GM18858 (cell line): ENCODE results near the gene SPI1.
"Not testable (repeated sequence)": the region's sequence is repeated elsewhere in the genome, so short reads cannot be mapped to it uniquely, and the experiment has no call there.

ENCODE experiments used
- ATAC-seq: cut with Tn5 transposase; IDR thresholded peaks from one replicate; pipeline ENCODE4 v1.9.1; 2021; ENCODE audit not compliant: unreplicated experiment

Gene SPI1

DNA sequence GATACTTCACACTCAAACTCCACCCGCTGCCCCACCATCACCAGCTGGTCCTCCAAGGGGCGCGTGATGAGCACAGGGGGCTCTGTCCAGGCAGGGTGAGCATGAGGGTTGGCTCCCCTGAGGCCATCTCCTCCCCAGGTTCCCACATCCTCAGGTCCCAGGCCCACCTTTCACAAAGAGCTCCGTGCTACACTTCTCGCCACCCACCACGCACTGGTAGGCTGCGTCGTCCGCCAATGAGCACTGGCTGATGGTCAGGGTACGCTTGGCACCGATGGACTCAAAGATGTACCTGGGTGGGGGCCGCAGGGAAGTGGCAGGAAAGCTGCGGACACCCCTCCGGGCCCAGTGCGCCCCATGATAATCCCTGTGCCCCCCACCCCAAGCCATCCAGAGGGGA, 35.5 kb downstream of the SPI1 start:
- no peak for ATAC-seq

DNA sequence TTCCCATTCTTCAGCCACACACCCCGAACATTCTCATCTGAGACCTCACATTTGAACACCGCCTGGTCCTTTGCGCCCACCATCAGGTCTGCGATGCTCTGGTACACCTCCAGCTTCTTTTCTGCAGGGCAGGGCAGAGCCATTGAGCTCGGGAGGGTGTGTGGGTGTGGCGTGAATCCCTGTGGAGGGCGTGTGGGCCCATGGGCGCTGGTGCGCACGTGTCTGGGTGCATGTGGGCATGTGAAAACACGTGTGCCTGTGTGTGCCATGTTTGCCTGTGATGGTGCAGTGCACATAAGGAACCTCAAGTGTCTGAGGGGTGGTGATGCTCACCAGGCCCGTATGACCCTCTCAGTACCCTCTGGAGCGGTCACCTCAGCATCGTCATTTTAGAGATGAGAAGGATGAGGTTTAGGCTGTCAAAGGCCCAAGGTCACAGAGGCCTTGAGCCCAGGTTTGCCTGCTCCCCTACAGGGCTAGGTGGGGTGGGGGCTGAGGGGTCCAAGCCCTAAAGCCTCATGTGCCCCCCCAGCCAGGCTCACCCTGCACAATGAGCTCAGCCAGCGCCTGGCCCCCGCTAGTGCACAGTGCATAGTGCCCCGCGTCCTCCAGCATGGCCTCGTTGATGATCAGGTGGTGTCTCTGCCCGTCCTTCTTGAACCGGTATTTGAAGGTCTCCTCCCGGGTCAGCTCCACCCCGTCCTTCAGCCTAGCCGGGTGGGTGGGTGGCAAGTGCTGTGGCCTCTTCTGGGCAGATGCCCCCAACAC, 36.1 kb downstream of the SPI1 start:
- no peak for ATAC-seq

GRCh38 chr11:47340980-47341775, 37.2 kb downstream of the SPI1 start:
- no peak for ATAC-seq

DNA sequence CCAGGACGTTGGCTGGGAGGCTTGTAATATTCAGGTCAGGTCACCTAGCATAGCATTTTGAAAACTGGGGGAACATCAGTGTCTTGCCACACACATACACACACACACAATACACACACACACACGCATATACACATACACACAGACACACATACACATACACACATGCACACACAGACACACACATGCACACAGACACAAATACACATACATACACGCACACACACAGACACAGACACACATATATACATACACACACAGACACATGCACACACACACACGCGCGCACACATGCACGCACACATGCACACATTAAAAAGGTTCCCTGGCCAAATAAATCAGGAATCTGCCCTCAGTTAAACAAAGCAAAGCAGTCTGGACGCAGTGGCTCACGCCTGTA, 38.3 kb downstream of the SPI1 start:
- ATAC-seq, result no peak

DNA sequence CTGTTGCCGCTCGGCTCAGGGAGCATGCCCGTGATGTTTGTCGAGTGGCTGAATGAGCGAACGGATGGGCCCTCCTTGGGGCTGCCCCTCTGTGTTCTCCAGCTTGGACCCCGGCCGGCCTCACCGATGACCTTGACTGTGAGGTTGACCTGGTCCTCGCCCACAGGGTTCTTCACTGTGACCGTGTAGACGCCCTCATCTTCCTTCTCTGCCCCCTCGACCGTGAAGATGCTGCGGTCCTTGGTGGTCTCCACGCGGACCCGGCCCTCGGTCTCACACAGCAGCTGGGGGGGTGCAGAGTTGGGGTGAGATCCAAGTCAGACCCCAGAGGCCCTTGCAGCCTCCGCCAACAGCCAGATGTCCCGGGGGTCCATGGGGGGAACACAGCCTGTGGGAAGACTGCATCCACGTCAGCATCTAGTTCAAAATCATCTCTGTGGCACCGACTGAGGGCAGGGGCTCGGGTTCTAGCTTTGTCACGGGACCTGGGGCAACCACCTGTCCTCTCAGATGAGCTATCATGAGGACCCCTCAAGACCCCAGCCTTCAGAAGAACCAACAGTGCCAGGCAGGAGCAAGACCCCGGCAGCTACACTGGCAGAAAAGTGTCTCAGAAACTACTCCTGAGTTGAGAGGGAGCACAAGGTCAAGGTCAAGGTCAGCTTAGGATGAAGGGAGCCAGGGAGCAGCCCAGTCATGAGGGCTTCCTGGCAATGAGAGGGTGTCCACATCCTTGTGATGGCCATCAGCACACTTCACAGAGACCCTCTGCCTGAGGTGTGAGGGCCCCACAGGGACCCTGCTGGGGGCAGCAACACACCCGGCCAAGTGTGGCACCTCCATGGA, 39.7 kb downstream of the SPI1 start:
- no peak for ATAC-seq

GRCh38 chr11:47337229-47337924, 41.0 kb downstream of the SPI1 start:
- no peak for ATAC-seq

DNA sequence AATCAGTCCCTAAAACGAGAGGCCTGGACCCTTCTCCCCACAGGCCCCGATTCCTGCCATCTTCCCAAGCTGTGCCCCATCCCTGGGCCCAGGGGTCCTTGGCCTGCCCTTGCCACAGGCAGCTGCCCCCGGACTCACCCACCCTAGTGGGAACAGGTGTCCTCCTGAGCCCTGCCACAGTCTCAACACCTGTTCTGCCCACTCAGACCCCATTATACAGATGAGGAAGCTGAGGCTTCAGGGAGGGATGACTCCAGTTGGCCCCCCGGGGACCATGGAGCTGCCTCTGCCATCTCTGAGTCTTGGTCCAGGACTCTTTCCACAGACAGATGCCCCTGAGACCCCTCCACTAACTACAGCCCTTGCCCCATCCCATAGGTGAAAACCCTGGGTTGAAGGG, 41.8 kb downstream of the SPI1 start:
- no peak for ATAC-seq

DNA sequence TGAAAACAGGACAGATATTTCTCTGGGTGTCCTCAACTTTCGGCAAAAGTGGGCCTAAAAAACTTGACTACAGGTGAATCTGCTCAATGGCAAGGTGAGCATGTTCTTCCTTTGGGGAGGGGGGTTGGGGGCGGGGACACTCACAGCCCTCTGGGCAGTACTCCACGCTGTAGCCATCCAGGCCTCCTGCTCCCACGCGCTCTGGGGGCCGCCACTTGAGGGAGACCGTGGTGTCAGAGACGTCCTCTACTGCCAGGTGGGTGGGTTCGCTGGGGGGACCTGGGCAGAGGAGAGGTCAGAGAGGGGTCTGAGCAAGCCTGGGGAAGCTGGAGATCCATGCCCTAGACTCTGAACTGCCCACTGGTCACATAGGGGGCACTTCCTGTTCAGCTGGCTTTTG, 42.6 kb downstream of the SPI1 start:
- no peak for ATAC-seq

- not testable (repeated sequence) for ATAC-seq
Observed at GRCh38 chr11:47334699-47335411, 43.5 kb downstream of the SPI1 start.

GRCh38 chr11:47333886-47334443, 44.4 kb downstream of the SPI1 start:
- ATAC-seq, result no peak

DNA sequence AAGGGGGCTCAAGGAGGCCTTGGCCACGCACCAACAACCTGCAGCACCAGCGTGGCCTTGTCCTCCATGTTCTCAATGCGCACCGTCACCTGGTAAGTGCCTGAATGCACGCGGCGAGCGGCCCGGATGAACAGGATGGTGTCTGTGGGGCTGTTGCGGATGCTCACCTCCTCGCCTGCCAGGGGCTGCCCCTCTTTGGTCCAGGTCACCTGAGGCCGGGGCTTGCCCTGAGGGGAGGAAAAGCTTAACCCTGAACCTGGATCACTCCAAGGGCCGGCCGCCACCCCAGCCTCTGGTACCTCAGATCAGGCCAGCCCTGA, 44.9 kb downstream of the SPI1 start:
- ATAC-seq, result no peak

DNA sequence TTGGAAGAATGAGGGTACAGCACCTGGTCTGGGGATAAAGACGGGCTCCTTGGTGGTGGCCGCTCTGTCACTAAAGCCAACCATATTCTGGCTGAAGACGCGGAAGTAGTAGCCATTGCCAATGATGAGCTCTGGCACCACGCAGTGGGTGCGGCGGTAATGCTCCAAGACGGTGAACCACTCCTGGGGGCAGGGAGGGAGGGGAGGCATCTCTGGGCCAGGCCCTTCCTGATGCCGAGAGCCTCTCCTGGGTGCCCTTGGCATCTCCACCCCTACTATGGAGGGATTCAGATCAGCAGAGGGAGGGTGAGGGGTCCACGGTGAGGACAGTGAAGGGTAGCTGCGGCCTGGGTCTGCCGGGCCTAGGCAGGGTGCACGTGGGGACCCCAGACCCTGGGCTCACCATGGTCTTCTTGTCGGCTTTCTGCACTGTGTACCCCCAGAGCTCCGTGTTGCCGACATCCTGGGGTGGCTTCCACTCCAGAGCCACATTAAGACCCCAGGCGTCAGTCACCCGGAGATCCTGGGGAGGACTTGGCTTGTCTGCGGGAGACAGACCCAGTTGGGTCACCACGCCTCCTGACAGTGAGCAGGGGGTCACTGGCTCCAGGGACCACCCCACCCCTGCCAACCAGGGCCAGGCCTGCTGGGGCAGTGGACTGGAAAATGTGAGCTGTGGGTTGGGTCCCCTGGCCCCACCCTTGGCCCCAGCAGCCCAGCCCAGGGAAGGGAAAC, 45.4 kb downstream of the SPI1 start:
- no peak for ATAC-seq

DNA sequence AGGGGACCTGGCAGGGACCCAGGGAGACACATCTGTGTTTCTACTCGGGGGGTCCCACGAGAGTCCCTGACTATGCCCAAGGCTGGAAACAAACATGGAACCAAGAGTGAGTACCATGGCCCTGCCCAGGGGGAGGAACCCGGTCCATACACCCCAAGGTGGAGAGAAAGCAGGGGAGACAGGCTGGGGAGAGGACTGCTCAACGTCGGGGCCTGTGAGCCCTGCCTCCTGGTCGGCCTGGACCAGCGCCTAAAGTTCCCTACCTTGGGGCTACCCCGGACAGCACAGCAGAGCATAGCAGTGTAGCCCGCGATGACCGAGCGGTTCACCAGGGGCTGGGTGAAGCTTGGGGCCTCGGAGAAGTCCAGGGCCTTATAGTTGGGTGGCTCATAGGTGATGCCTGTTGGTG, 46.0 kb downstream of the SPI1 start:
- ATAC-seq, result no peak

DNA sequence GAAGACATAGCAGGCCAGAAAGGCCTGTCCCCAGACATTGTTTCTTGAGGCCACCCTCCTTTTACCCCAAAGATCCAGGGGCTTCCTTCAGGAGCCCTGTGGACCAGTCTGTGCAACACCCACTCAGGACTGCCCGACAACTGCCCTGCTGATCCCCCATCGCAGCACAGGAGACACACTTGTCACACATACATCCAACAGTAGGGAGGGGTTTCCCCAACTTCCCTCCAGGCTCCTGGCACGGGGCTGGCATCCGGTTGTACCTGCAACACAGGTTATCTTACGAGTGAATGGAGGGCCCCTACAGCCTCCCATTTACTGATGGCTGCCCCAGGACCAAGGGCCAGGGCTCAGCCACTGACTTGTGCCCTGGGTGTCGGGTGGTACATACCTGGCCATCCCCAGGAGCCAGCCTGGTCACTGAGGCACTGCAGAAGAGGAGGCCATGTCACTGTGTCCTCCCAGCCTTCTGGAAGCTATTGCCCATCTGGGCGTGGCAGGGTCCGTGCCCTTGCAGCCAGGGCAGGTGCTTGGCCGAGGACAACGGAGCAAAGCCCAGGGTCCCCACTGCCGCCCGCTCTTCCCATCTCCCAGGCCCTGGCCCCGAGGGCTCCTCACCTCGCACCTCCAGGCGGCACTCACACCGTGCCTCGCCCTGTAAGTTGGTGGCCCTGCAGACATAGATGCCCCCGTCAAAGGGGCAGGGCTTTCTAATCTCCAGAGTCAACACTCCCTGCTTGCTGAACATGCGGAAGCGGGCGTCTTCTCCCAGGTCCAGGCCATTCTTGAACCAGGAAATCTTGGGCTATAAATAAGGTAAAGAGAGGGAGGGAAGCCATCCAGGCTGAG, 46.7 kb downstream of the SPI1 start:
- ATAC-seq, result no peak

DNA sequence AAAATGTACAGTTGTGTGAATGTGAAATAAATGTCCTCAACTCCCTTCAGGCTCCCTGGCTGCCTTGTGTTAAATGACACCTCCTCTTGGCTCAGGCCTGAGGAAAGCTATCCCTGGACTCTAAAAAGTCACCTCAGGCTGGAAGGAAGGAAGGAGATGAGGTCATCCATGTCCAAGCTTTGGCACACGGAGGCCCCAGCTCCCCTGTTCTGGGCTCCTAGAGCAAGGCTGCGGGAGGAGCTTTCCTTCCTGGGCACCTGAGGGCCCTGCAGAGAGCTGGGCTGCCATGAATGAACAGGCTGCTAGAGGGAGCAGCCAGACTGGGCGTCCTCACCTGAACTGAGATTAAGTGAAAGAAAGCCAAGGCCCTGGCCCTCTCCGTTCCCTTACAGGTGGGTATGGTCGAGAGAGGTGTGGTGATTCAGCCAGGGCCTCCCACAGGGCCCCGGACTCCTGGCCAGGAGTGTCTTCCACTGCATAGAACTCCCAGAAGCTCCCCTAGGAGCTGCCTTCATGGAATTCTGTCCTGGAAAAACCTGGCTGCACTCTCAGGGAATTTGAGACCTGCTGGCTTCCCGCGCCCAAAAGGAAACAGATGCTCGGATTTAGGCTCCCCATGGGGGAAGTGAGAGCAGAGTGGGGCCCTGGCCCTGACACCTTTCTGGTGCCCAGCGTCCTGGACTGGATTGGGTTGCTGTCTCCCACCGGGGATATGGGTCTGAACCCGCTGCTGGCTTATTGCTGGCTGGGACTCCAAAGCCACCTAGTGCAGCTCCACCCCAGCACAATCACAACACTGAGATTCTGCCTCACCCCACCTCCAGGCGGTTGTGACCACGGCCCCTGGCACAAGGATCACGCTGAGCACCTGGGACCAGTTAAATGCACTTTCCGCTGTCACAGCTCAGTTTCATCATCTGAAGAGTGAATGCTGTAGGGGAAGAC, 48.1 kb downstream of the SPI1 start:
- no peak for ATAC-seq

- ATAC-seq, result no peak
Observed at GRCh38 chr11:47329431-47329986, 48.8 kb downstream of the SPI1 start.
